ENCODE results near the gene LDLRAP1.
"Not testable (repeated sequence)": the region's sequence is repeated elsewhere in the genome, so short reads cannot be mapped to it uniquely, and the experiment has no call there.

The LDLRAP1 gene

GRCh38 chr1:25502957-25503356 is 40.4 kb upstream of the LDLRAP1 start:
- H4K20me1 ChIP-seq (ENCODE audit: insufficient read depth): no peaks in the 10 kb centered on the region
- peaks cover 51% of the 10 kb centered on the region for H3K4me1 ChIP-seq (ENCODE audit: low read depth, poor library complexity, severe bottlenecking)
- H3K27ac ChIP-seq: no peak overlapping the region
- no peak overlapping the region for H3K4me3 ChIP-seq (IDR thresholded peaks at IDR 0.05; ENCODE audit: insufficient read depth, low read depth, low read length)
- H2AFZ ChIP-seq (ENCODE audit: low read depth): no peak overlapping the region
- no peak overlapping the region for H3K9ac ChIP-seq
- H3K79me2 ChIP-seq (ENCODE audit: insufficient read depth, low read depth): no peaks in the 10 kb centered on the region
- TF ChIP-seq CTCF (conservative IDR thresholded peaks at IDR 0.05; ENCODE audit: low read depth, low read length): no peak
- H3K4me2 ChIP-seq: no peak overlapping the region
- H3K27me3 ChIP-seq (ENCODE audit: insufficient read depth, low read depth): no peaks in the 10 kb centered on the region
- no peaks in the 10 kb centered on the region for H3K36me3 ChIP-seq (ENCODE audit: insufficient read depth)

- Histone ChIP-seq H3K4me3 (IDR thresholded peaks at IDR 0.05; ENCODE audit: insufficient read depth, low read depth, low read length) (no peak overlapping the region), H4K20me1 (ENCODE audit: insufficient read depth) (no peaks in the 10 kb centered on the region), H3K4me2 (0 out of 2 replicates have a peak overlapping the region, but pooled peaks have one; percentile 13), H3K27me3 (ENCODE audit: insufficient read depth, low read depth) (no peaks in the 10 kb centered on the region), H3K79me2 (ENCODE audit: insufficient read depth, low read depth) (no peaks in the 10 kb centered on the region), H2AFZ (ENCODE audit: low read depth) (no peak overlapping the region), H3K36me3 (ENCODE audit: insufficient read depth) (no peaks in the 10 kb centered on the region), H3K9ac (no peak overlapping the region), H3K27ac (no peak overlapping the region), H3K4me1 (ENCODE audit: low read depth, poor library complexity, severe bottlenecking) (peaks cover 43% of the 10 kb centered on the region)
- TF ChIP-seq CTCF (conservative IDR thresholded peaks at IDR 0.05; ENCODE audit: low read depth, low read length): peak; percentile 79
These were observed 39.6 kb upstream of the LDLRAP1 start for GRCh38 chr1:25503551-25504426.

GRCh38 chr1:25504706-25505595 is 38.5 kb upstream of the LDLRAP1 start:
- peaks cover 31% of the 10 kb centered on the region for H3K4me1 ChIP-seq (ENCODE audit: low read depth, poor library complexity, severe bottlenecking)
- no peak overlapping the region for H3K4me2 ChIP-seq
- no peak overlapping the region for H3K27ac ChIP-seq
- H4K20me1 ChIP-seq (ENCODE audit: insufficient read depth): no peaks in the 10 kb centered on the region
- no peak overlapping the region for H2AFZ ChIP-seq (ENCODE audit: low read depth)
- H3K9ac ChIP-seq: no peak overlapping the region
- no peak for TF ChIP-seq CTCF (conservative IDR thresholded peaks at IDR 0.05; ENCODE audit: low read depth, low read length)
- H3K79me2 ChIP-seq (ENCODE audit: insufficient read depth, low read depth): no peaks in the 10 kb centered on the region
- H3K36me3 ChIP-seq (ENCODE audit: insufficient read depth): no peaks in the 10 kb centered on the region
- no peak overlapping the region for H3K4me3 ChIP-seq (IDR thresholded peaks at IDR 0.05; ENCODE audit: insufficient read depth, low read depth, low read length)
- H3K27me3 ChIP-seq (ENCODE audit: insufficient read depth, low read depth): no peaks in the 10 kb centered on the region

- no peak for TF ChIP-seq CTCF (conservative IDR thresholded peaks at IDR 0.05; ENCODE audit: low read depth, low read length)
- no peaks in the 10 kb centered on the region for H3K27me3 ChIP-seq (ENCODE audit: insufficient read depth, low read depth)
- no peak overlapping the region for H3K9ac ChIP-seq
- no peak overlapping the region for H3K4me2 ChIP-seq
- no peaks in the 10 kb centered on the region for H4K20me1 ChIP-seq (ENCODE audit: insufficient read depth)
- no peaks in the 10 kb centered on the region for H3K36me3 ChIP-seq (ENCODE audit: insufficient read depth)
- H3K79me2 ChIP-seq (ENCODE audit: insufficient read depth, low read depth): no peaks in the 10 kb centered on the region
- no peak overlapping the region for H3K4me3 ChIP-seq (IDR thresholded peaks at IDR 0.05; ENCODE audit: insufficient read depth, low read depth, low read length)
- H3K27ac ChIP-seq: no peak overlapping the region
- H2AFZ ChIP-seq (ENCODE audit: low read depth): no peak overlapping the region
- H3K4me1 ChIP-seq (ENCODE audit: low read depth, poor library complexity, severe bottlenecking): peaks cover 23% of the 10 kb centered on the region
These were observed 37.6 kb upstream of the LDLRAP1 start for GRCh38 chr1:25505656-25506385.

GRCh38 chr1:25506566-25507463 is 36.6 kb upstream of the LDLRAP1 start:
- not testable (repeated sequence) for H3K4me2 ChIP-seq; H4K20me1 ChIP-seq (ENCODE audit: insufficient read depth); H3K79me2 ChIP-seq (ENCODE audit: insufficient read depth, low read depth); H3K27me3 ChIP-seq (ENCODE audit: insufficient read depth, low read depth); H3K27ac ChIP-seq; H3K9ac ChIP-seq; H3K4me3 ChIP-seq (IDR thresholded peaks at IDR 0.05; ENCODE audit: insufficient read depth, low read depth, low read length); H3K36me3 ChIP-seq (ENCODE audit: insufficient read depth); H2AFZ ChIP-seq (ENCODE audit: low read depth)
- peaks cover 13% of the 10 kb centered on the region for H3K4me1 ChIP-seq (ENCODE audit: low read depth, poor library complexity, severe bottlenecking)
